Measurements from ENCODE around the gene DGKB. TPM values are rescaled to one million over a fixed set of nuclear protein-coding genes. Genes with fewer than 3 reads are reported as not detected.

The DGKB gene
- total and polyA plus RNA-seq, 2 donors from 2014 or later = 0.26 to 1.5 TPM

GRCh38 chr7:14233076-14233867 lies 669.3 kb downstream of the DGKB start:
- no peak overlapping the region for H3K9ac ChIP-seq (ENCODE audit: low read length in 3 of 3)
- H3K9me3 ChIP-seq (ENCODE audit: control insufficient read depth in 2 of 3, insufficient read depth in 1 of 3, low read length in 3 of 3) = no peaks in the 10 kb centered on the region
- H3K4me3 ChIP-seq (ENCODE audit: low read length in 3 of 3) = no peak overlapping the region
- no peaks in the 10 kb centered on the region for H3K4me1 ChIP-seq (ENCODE audit: control insufficient read depth in 2 of 3, insufficient read depth in 2 of 3, low read depth in 1 of 3, low read length in 3 of 3)
- intact Hi-C loops (cut with DNase I) = no loop called here
- no peak for TF ChIP-seq CTCF (IDR thresholded peaks at IDR 0.05; ENCODE audit: borderline replicate concordance, extremely low read depth, insufficient read depth)
- no peak overlapping the region for H3K27ac ChIP-seq (ENCODE audit: low read depth in 2 of 2, low read length in 2 of 2)
- H3K27me3 ChIP-seq (ENCODE audit: control insufficient read depth, insufficient read depth, low read length) = no peaks in the 10 kb centered on the region
- FAIRE-seq (no peak), DNase-seq (peak in 4 of 5 donors; percentile 32 to 51 (median 43))
- no peaks in the 10 kb centered on the region for H3K36me3 ChIP-seq (ENCODE audit: control insufficient read depth in 2 of 3, insufficient read depth in 3 of 3, low read length in 3 of 3)

DNA sequence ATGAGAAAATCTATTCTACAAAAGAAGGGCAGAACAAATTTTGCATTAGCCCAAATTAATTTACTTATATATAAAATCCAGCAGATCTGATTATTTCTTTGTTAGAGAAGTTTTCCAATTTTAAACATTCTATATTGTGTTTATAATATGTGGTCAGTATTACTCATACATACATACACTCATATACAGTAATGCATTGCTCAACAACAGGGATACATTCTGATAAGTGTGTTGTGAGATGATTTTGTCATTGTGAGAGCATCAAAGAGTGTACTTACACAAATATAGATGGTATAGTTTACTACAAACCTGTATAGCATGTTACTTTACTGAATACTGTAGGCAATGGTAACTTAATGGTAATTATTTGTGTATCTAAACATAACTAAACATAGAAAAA lies 673.5 kb downstream of the DGKB start:
- Histone ChIP-seq H3K9ac (ENCODE audit: low read length in 3 of 3) (no peak overlapping the region), H3K27ac (ENCODE audit: low read depth in 2 of 2, low read length in 2 of 2) (no peak overlapping the region), H3K9me3 (ENCODE audit: control insufficient read depth in 2 of 3, insufficient read depth in 1 of 3, low read length in 3 of 3) (no peaks in the 10 kb centered on the region), H3K27me3 (ENCODE audit: control insufficient read depth, insufficient read depth, low read length) (no peaks in the 10 kb centered on the region), H3K36me3 (ENCODE audit: control insufficient read depth in 2 of 3, insufficient read depth in 3 of 3, low read length in 3 of 3) (no peaks in the 10 kb centered on the region), H3K4me1 (ENCODE audit: control insufficient read depth in 2 of 3, insufficient read depth in 2 of 3, low read depth in 1 of 3, low read length in 3 of 3) (no peaks in the 10 kb centered on the region), H3K4me3 (ENCODE audit: low read length in 3 of 3) (no peak overlapping the region)
- DNase-seq (no peak), FAIRE-seq (no peak)
- no peak for TF ChIP-seq CTCF (IDR thresholded peaks at IDR 0.05; ENCODE audit: borderline replicate concordance, extremely low read depth, insufficient read depth)
- intact Hi-C loops (cut with DNase I) = no loop called here

DNA sequence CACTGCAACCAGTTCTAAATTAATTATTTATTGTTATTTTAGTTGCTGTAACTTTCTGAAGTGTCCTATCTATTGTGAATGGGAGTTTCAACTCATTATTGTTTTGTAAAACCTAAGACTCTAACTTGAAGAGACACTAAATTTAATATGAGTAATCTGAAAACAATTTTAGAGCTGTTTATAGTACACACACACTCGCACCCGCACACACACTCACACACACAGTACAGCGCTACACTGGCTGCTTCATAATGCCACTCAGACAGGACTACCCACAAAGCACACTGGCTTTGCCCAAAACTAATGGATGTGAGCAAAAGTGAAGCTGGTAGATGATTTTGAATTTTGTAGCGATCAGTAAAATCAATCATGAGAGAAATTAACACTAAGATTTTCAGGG lies 674.2 kb downstream of the DGKB start:
- FAIRE-seq (no peak), DNase-seq (no peak)
- intact Hi-C loops (cut with DNase I) = no loop called here
- Histone ChIP-seq H3K9ac (ENCODE audit: low read length in 3 of 3) (no peak overlapping the region), H3K4me3 (ENCODE audit: low read length in 3 of 3) (no peak overlapping the region), H3K27me3 (ENCODE audit: control insufficient read depth, insufficient read depth, low read length) (no peaks in the 10 kb centered on the region), H3K4me1 (ENCODE audit: control insufficient read depth in 2 of 3, insufficient read depth in 2 of 3, low read depth in 1 of 3, low read length in 3 of 3) (no peaks in the 10 kb centered on the region), H3K27ac (ENCODE audit: low read depth in 2 of 2, low read length in 2 of 2) (no peak overlapping the region), H3K9me3 (ENCODE audit: control insufficient read depth in 2 of 3, insufficient read depth in 1 of 3, low read length in 3 of 3) (no peaks in the 10 kb centered on the region), H3K36me3 (ENCODE audit: control insufficient read depth in 2 of 3, insufficient read depth in 3 of 3, low read length in 3 of 3) (no peaks in the 10 kb centered on the region)
- TF ChIP-seq CTCF (IDR thresholded peaks at IDR 0.05; ENCODE audit: borderline replicate concordance, extremely low read depth, insufficient read depth) = no peak

All from kidney (tissue), 14 donors.